Erythroblast (primary cell): ENCODE measurements around the gene AACS.

Experiments used
- GATA1 ChIP-seq: IDR thresholded peaks from 2 replicates; pipeline ENCODE4 v1.6.1; 2011; ENCODE audit warnings: low read depth, mild to moderate bottlenecking, control low read depth, low read length, moderate library complexity
- POLR2A ChIP-seq: IDR thresholded peaks from 2 replicates; pipeline ENCODE4 v1.6.1; 2011; ENCODE audit warnings: mild to moderate bottlenecking, low read length

GRCh38 chr12:125079084-125079483, 13.8 kb downstream of the AACS start:
- TF ChIP-seq POLR2A (no peak), GATA1 (no peak)
